HEK293T (cell line): ENCODE data around the gene TMEM135.
"Not testable (repeated sequence)": the region's sequence is repeated elsewhere in the genome, so short reads cannot be mapped to it uniquely, and the experiment has no call there.

ENCODE experiments used
- FOXK2 ChIP-seq: fragments of 450-650 bp; IDR thresholded peaks from 2 replicates; pipeline ENCODE4 v1.6.1; 2016; ENCODE audit warnings: mild to moderate bottlenecking
- NFRKB ChIP-seq: fragments of 450-650 bp; IDR thresholded peaks from 2 replicates; pipeline ENCODE4 v1.6.1; 2016; ENCODE audit warnings: mild to moderate bottlenecking, moderate library complexity
- SUZ12 ChIP-seq: fragments of 450-650 bp; IDR thresholded peaks from 2 replicates; pipeline ENCODE4 v1.6.1; 2016; ENCODE audit warnings: mild to moderate bottlenecking

DNA sequence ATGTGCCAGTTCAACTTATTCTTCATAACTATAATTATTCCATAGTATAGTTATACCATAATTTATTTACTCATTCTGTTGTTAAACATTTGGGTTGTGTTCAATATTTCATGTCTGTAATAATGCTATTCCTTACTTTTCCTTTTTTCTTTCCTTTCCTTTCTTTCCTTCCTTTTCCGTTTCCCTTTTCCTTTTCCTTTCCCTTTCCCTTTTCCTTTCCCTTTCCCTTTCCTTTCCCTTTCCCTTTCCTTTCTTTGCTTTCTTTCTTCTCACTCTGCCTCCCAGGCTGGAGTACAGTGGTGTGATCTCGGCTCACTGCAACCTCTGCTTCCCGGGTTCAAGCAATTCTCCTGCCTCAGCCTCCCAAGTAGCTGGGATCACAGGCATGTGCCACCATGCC lies 151.2 kb downstream of the TMEM135 start:
- not testable (repeated sequence) for TF ChIP-seq SUZ12, FOXK2, NFRKB
